Stimulated activated naive B cell treated with anti-CD40 and anti-IgM and Interleukin-4, amounts not matched to agents 10 μg/mL and 1 μg/mL and 100 μg/mL, for 72 hours (primary cell): ENCODE measurements around the gene FPGS.

Experiments used
- ATAC-seq, 2 donors: fragments of 150-1000 bp; cut with Tn5 transposase; replicated peaks; 2 replicates each; pipeline ENCODE4 v1.10.0; 2021; ENCODE audit warnings: moderate library complexity in 1 of 2
- DNase-seq: peaks from one replicate; pipeline ENCODE4 v3.0.0; 2021
- H3K27ac Mint-ChIP-seq: one replicate; pipeline ENCODE4 v1.8.0; 2022; ENCODE audit warnings: mild to moderate bottlenecking, mixed read lengths
- H3K27me3 Mint-ChIP-seq, 2 donors: one replicate each; pipeline ENCODE4 v1.8.0; 2022; ENCODE audit warnings: mixed read lengths in 2 of 2
- H3K36me3 Mint-ChIP-seq, 2 donors: one replicate each; pipeline ENCODE4 v1.8.0; 2022; ENCODE audit warnings: mixed read lengths in 2 of 2, mild to moderate bottlenecking in 1 of 2
- H3K4me1 Mint-ChIP-seq, 2 donors: one replicate each; pipeline ENCODE4 v1.8.0; 2022; ENCODE audit warnings: mixed read lengths in 2 of 2, mild to moderate bottlenecking in 1 of 2
- H3K4me3 Mint-ChIP-seq, 2 donors: one replicate each; pipeline ENCODE4 v1.8.0; 2022; ENCODE audit warnings: mild to moderate bottlenecking in 2 of 2, mixed read lengths in 2 of 2, moderate library complexity in 1 of 2
- H3K9me3 Mint-ChIP-seq, 2 donors: one replicate each; pipeline ENCODE4 v1.8.0; 2022; ENCODE audit warnings: mixed read lengths in 2 of 2, mild to moderate bottlenecking in 1 of 2

FPGS gene

DNA sequence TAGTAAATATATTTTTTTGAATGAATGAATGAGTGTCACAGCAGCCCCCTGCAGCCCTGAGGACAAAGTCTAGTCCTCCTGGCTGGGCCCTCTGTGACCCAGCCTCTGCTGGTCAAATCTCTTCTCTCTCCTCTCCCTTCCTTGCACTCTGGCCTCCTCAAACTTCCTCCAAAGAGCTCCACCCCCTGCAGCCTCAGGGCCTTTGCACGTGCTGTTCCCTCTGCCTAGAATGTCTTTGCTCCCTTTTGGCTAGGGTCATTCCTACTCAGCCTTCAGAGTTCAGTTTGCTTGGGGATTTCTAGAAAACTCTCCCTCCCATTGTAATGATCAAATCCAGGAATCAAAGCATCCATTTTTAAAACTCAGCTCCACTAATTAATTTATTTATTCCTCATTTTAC, 37.3 kb upstream of the FPGS start:
- DNase-seq = no peak
- peaks cover 59 to 82% of the 10 kb centered on the region in 2 donors for H3K4me1 Mint-ChIP-seq
- H3K4me3 Mint-ChIP-seq = no peak overlapping the region
- H3K27me3 Mint-ChIP-seq = no peaks in the 10 kb centered on the region
- H3K9me3 Mint-ChIP-seq = no peaks in the 10 kb centered on the region
- H3K27ac Mint-ChIP-seq = peak overlapping the region; percentile 73
- peaks cover 65 to 72% of the 10 kb centered on the region in 2 donors for H3K36me3 Mint-ChIP-seq
- no peak for ATAC-seq

DNA sequence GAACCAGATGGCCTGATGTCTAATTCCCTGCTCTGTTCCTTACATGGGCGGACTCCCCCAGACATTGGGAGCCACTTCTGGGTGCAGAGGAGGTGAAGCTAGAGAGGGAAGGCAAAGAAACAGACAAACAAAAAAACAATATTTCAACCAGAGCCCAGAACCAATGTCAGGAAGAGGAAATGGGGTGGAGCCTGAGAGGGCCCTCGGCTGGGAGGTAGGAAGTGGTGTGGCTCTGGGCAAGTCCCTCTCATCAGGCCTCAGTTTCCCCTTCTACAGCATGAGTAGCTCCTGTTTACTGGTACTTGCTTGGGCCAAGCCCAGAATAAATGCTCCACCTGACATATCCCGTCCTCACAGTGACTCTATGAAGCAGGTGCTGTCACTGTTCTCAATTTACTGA, 35.3 kb upstream of the FPGS start:
- peaks cover 63 to 73% of the 10 kb centered on the region in 2 donors for H3K36me3 Mint-ChIP-seq

DNA sequence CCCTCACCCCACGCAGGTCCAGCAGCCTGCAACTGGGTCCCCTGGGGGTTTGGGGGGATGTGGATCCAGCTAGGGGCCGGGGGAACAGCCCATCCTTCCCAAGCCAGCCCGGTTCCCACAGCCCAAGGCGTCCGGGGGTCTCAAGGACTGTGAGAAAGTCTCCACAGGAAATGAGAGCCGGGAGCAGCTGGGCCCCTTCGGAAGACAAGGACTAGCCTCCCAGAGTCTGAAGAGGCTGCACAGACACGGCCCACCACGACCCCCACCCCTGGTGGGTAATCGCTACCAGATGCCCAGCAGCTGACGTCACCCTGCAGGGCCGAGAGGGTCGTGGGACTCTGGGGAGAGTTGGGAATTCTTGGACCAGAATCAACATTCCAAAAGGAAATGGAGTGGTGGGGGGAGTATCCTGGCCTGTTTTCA, 34.8 kb upstream of the FPGS start:
- Mint-ChIP-seq H3K4me3 (no peak overlapping the region), H3K27ac (peak overlapping the region; percentile 95), H3K9me3 (no peaks in the 10 kb centered on the region), H3K36me3 (peaks cover 58 to 68% of the 10 kb centered on the region in 2 donors), H3K27me3 (no peaks in the 10 kb centered on the region), H3K4me1 (peaks cover 58 to 88% of the 10 kb centered on the region in 2 donors)
- DNase-seq (no peak), ATAC-seq (no peak)

More for the DNA sequence above, 35.3 kb upstream of the FPGS start:
- H3K9me3 Mint-ChIP-seq = no peaks in the 10 kb centered on the region
- no peak for ATAC-seq
- peaks cover 63 to 92% of the 10 kb centered on the region in 2 donors for H3K4me1 Mint-ChIP-seq
- H3K27me3 Mint-ChIP-seq = no peaks in the 10 kb centered on the region
- H3K4me3 Mint-ChIP-seq = peak overlapping the region in 1 of 2 donors; percentile 32
- peak overlapping the region; percentile 95 for H3K27ac Mint-ChIP-seq
- no peak for DNase-seq

DNA sequence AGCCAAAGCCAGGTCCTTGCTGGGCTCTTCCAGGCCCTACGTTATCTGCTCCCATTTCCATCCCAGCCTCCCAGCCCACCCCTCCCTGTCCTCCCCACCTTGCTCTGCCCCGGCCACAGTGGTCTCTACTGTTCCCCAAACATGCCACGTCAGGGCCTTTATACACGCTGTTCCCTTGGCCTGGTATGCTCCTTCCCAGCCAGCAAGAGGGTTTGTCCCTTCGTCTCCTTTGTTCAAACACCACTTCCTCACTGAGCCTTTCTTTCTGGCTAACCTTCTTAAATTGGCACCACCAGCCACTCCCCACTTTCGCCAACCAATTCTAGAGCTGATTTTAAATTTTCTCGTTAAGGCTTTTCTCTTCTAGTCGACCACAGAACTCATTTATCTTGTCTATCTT, 34.0 kb upstream of the FPGS start:
- Mint-ChIP-seq H3K4me1 (peaks cover 55 to 86% of the 10 kb centered on the region in 2 donors), H3K36me3 (peaks cover 54 to 61% of the 10 kb centered on the region in 2 donors)

DNA sequence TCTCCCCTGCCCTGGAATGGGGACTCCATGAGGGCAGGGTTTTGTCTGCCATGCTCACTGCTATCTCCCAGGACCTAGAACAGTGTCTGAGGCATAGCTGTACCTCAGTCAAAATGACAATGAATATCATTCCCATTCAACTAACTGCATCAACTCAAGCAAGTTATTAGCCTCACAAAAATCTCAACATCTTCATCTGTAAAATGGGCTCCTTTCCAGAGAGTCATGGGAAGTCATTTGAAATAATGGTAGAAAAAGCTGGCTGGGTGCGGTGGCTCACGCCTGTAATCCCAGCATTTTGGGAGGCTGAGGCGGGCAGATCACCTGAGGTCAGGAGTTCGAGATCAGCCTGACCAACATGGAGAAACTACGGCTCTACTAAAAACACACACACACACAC, 33.6 kb upstream of the FPGS start:
- DNase-seq (no peak), ATAC-seq (no peak)
- peaks cover 54 to 86% of the 10 kb centered on the region in 2 donors for H3K4me1 Mint-ChIP-seq
- peaks cover 54 to 61% of the 10 kb centered on the region in 2 donors for H3K36me3 Mint-ChIP-seq
- peak overlapping the region; percentile 88 for H3K27ac Mint-ChIP-seq
- no peaks in the 10 kb centered on the region for H3K27me3 Mint-ChIP-seq
- H3K9me3 Mint-ChIP-seq = no peaks in the 10 kb centered on the region
- peak overlapping the region; percentile 5 to 27 for H3K4me3 Mint-ChIP-seq

More for the DNA sequence above, 34.0 kb upstream of the FPGS start:
- ATAC-seq = no peak
- H3K27ac Mint-ChIP-seq = peak overlapping the region; percentile 88
- no peak for DNase-seq
- no peaks in the 10 kb centered on the region for H3K27me3 Mint-ChIP-seq
- H3K4me3 Mint-ChIP-seq = peak overlapping the region; percentile 5 to 27
- no peaks in the 10 kb centered on the region for H3K9me3 Mint-ChIP-seq

DNA sequence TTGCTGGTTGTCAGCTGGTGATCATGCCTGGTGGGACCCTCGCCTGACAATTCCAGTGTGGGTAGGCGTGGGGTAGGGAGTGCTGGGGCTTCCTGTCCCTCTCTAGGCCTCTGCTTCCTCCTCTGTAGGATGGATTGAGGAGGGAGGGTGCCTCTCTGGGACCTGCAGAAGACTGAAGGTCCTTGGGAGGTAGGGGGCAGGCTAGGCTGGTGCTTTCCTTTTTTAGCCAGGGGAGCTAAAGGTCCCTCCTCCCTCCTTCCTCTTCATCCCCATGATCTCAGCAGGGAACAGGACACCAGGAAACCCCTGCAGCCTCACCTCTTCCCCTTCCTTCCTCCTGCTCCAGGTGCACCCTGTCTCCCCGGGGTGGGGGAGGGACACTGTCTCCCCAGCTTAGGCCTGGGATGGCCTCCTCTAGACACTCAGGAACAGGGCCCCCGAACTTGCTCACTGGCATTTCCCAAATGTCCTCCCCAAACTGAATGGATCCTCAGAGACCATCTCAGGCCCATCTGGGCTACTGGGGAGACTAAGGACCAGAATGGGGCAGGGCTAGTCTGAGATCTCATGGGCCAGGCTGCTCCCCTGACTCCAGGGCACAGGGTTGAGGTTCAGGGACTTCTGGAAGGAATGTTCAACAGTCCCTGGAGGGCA, 32.6 kb upstream of the FPGS start:
- H3K36me3 Mint-ChIP-seq = peaks cover 50 to 57% of the 10 kb centered on the region in 2 donors
- H3K4me1 Mint-ChIP-seq = peaks cover 49 to 80% of the 10 kb centered on the region in 2 donors
- peak overlapping the region; percentile 95 for H3K27ac Mint-ChIP-seq
- DNase-seq (no peak), ATAC-seq (no peak)
- no peaks in the 10 kb centered on the region for H3K9me3 Mint-ChIP-seq
- H3K27me3 Mint-ChIP-seq = no peaks in the 10 kb centered on the region
- H3K4me3 Mint-ChIP-seq = peak overlapping the region; percentile 92 to 99

DNA sequence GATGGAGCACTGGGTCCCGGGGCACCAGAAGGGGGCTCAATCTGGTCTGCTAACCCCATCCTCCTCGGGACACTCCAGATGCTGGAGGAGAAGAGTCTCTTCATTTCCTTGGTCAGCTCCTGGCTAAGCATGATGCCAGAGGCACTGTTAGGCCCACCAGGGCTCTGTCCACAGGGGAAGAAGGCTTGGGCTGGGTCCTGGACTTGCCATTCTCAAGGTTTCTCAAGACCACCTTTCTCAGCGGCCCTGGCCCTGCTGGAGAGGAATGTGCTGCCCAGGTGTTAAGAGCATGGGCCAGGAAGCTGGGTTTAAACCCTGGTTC, 32.1 kb upstream of the FPGS start:
- no peak for ATAC-seq
- Mint-ChIP-seq H3K27me3 (no peaks in the 10 kb centered on the region), H3K4me3 (peak overlapping the region; percentile 92 to 99), H3K4me1 (peaks cover 45 to 75% of the 10 kb centered on the region in 2 donors), H3K27ac (peak overlapping the region; percentile 95), H3K9me3 (no peaks in the 10 kb centered on the region), H3K36me3 (peaks cover 45 to 52% of the 10 kb centered on the region in 2 donors)
- no peak for DNase-seq

DNA sequence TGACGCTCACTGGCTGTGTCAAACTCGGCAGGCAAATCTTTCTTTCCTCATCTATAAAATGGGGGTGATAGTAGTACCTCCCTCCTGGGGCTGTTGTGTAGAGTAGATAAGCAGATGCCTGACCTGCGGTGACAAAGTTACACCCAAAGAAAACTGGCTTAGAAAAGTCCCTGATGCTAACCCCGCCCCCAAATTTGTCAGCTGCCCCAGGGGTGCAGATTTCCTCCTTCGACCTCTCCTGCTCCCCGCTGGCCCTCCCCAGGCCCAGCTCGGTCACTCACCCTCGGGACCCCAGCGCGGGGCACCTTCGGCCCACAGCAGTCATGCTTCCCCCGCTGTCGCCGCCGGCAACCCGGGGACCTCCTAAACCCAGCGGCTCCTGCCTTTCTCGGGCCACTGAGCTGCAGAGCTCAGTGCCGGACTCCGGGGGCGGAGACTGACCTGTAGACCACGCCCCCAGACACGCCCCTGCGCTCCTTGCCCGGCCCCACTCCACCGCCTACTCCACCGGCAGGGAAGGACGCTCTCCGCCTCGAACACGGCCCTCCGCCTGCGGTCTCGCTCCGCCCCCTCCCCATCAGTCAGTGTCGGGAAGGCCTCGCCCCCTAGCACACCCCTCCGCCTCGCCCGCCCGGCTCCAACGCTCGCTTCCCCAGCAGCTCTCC, 31.6 kb upstream of the FPGS start:
- H3K27ac Mint-ChIP-seq = peak overlapping the region; percentile 95
- ATAC-seq = peak; percentile 91 to 92
- DNase-seq = peak; percentile 97
- H3K9me3 Mint-ChIP-seq = no peaks in the 10 kb centered on the region
- peaks cover 42 to 48% of the 10 kb centered on the region in 2 donors for H3K36me3 Mint-ChIP-seq
- peak overlapping the region; percentile 92 to 99 for H3K4me3 Mint-ChIP-seq
- no peaks in the 10 kb centered on the region for H3K27me3 Mint-ChIP-seq
- peaks cover 45 to 70% of the 10 kb centered on the region in 2 donors for H3K4me1 Mint-ChIP-seq

DNA sequence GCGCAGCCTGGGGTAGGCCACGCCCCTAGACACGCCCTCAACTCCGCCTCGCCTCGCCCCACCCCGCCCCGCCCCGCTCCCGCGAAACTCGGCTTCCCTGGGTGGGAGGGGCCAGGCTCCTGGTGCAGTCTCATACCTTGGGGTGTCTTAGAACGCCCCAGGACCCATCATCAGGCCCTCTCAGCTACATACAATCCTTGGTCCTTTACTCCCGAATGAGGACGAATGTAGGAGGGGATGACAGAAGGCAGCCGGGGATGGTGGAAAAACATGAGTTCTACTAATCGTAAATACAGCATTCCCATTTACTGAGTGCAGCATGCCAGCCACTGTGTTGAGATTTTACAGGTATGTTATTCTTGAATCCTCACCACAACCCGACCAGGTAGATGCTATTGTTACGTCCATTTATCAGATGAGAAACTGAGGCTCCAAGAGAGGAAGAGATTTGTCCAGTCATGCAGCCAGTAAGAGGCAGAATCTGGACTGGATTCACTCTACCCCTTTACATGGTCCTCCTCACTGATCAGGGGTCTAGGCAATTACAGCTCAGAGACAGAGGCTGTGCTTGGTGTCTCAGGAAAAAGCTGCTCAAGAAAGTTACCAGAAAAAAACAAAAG, 31.0 kb upstream of the FPGS start:
- DNase-seq = no peak
- H3K36me3 Mint-ChIP-seq = peaks cover 41 to 47% of the 10 kb centered on the region in 2 donors
- no peak for ATAC-seq
- peaks cover 44 to 70% of the 10 kb centered on the region in 2 donors for H3K4me1 Mint-ChIP-seq
- H3K27me3 Mint-ChIP-seq = no peaks in the 10 kb centered on the region
- peak overlapping the region; percentile 92 to 99 for H3K4me3 Mint-ChIP-seq
- no peaks in the 10 kb centered on the region for H3K9me3 Mint-ChIP-seq
- H3K27ac Mint-ChIP-seq = peak overlapping the region; percentile 95

DNA sequence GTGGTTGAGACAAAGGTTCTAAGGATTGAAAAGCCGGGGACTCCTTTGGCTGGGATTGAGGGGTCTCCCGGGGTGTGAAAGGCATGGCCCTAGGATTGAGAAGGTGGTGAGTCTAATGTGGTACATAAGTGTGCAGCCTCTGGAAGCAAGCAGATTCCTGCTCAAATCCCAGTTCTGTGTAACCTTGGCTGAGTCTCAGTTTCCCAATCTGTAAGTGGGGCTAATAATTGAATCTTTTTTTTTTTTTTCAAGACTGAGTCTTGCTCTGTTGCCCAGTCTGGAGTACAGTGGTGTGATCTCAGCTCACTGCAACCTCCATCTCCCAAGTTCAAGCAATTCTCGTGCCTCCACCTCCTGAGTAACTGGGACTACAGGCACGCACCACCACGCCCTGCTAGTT, 30.1 kb upstream of the FPGS start:
- Mint-ChIP-seq H3K27ac (no peak overlapping the region), H3K9me3 (no peaks in the 10 kb centered on the region), H3K4me1 (peaks cover 40 to 67% of the 10 kb centered on the region in 2 donors), H3K36me3 (peaks cover 35 to 47% of the 10 kb centered on the region in 2 donors), H3K4me3 (no peak overlapping the region), H3K27me3 (no peaks in the 10 kb centered on the region)
- no peak for DNase-seq
- ATAC-seq = no peak

DNA sequence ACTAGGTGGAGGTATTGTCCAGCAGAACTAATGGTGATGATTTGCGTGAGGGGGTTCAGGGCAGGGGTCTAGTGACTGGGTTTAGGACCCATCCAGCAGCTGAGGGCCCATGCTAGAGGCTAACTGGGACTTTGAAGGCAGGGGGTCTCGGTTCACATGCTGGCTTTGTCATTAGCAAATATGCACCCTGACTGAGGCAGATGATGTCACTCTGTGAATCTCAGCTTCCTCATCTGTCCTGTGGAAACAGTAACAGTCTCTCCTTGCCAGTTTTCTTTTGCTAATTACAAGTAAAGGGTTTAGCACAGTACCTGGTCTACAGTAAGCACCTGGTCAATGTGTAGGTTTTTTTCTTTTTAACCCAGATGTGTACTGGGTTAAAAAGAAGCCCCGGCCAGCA, 29.4 kb upstream of the FPGS start:
- no peaks in the 10 kb centered on the region for H3K9me3 Mint-ChIP-seq
- H3K27me3 Mint-ChIP-seq = no peaks in the 10 kb centered on the region
- H3K27ac Mint-ChIP-seq = no peak overlapping the region
- H3K4me1 Mint-ChIP-seq = peaks cover 41 to 69% of the 10 kb centered on the region in 2 donors
- DNase-seq = no peak
- H3K4me3 Mint-ChIP-seq = no peak overlapping the region
- H3K36me3 Mint-ChIP-seq = peaks cover 36 to 49% of the 10 kb centered on the region in 2 donors
- no peak for ATAC-seq

DNA sequence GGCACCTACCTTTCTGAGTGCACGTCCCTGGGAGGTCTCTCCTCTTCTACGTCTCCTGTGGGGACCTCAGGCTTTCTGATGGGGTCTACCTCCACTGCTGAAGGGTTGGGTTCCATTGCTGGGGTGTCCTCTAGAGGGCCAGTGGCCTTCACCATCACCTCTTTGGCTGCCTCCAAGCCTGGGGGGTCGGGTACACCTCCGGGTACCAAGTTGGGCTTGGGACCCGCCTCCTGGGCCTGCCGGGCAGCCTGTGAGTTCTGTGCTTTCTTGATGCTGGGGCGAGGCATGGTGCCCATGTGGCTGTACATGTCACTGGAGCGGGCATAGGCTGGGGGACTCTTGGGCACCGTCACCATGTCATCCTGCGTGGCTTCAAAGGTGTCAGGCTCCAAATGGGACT, 28.7 kb upstream of the FPGS start:
- Mint-ChIP-seq H3K27ac (peak overlapping the region; percentile 43), H3K4me1 (peaks cover 36 to 69% of the 10 kb centered on the region in 2 donors), H3K36me3 (peaks cover 35 to 43% of the 10 kb centered on the region in 2 donors)

DNA sequence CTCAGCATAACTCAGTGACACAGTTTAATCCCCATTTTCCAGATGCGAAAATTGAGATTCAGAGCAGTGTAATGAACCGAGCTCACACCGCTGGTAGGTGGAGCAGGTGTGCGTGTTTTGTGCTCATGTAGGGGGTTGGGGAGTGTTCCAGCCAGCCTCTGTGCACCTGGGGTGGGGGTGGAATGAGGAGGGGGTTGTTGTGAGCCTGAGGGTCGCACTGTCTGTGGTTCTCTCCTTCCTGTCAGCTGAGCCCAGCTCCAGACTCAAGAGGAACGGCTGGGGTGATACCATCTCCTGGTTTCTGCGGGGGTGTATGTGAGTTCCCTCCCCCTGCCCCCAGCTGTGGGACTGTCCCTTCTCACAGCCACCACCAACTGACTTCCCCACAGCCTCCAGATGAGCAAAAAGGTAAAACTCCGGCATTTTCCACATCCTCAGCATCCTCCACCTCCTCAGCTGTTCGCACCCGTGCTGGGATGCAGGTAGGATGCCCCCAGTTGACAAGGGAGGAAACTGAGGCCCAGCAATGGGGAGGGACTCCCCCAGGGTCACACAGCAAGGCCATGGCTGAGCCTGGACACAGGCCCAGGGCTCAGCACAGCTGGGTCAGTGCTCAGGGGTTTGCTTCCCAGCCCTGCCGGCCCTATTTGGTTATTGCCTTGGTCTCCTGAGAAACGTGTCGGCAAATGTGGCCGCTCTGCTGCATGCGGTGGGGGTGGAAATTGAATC, 26.3 kb upstream of the FPGS start:
- Mint-ChIP-seq H3K4me1 (peaks cover 25 to 64% of the 10 kb centered on the region in 2 donors), H3K4me3 (peak overlapping the region; percentile 96 to 100), H3K9me3 (no peaks in the 10 kb centered on the region), H3K36me3 (peaks cover 21 to 30% of the 10 kb centered on the region in 2 donors), H3K27ac (peak overlapping the region; percentile 94), H3K27me3 (no peaks in the 10 kb centered on the region)
- DNase-seq (peak; percentile 75), ATAC-seq (peak; percentile 42 to 50)

More for the DNA sequence above, 28.7 kb upstream of the FPGS start:
- Mint-ChIP-seq H3K9me3 (no peaks in the 10 kb centered on the region), H3K4me3 (no peak overlapping the region), H3K27me3 (no peaks in the 10 kb centered on the region)
- no peak for DNase-seq
- ATAC-seq = no peak

DNA sequence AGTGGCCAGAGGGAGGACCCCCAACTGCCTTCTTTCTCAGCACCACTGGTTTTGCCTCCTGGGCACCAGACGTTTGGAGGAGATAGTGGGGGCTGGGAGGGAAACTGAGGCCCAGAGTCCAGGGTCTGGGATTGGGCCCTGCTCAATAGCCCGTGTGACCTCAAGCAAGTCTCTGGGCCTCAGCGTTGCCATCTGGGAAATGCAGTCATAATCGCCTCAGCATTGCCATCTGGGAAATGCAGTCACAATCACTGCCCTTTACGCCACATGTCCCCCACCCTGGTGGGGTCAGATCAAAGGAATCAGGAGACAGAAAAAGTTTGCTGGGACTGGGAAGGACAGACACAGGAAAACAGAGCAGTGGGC, 25.8 kb upstream of the FPGS start:
- ATAC-seq (no peak), DNase-seq (no peak)
- Mint-ChIP-seq H3K9me3 (no peaks in the 10 kb centered on the region), H3K4me3 (peak overlapping the region; percentile 96 to 100), H3K36me3 (peaks cover 19 to 26% of the 10 kb centered on the region in 2 donors), H3K4me1 (peaks cover 28 to 58% of the 10 kb centered on the region in 2 donors), H3K27me3 (no peaks in the 10 kb centered on the region), H3K27ac (peak overlapping the region; percentile 94)
